ENCODE data around the gene NKTR.

The NKTR gene

DNA sequence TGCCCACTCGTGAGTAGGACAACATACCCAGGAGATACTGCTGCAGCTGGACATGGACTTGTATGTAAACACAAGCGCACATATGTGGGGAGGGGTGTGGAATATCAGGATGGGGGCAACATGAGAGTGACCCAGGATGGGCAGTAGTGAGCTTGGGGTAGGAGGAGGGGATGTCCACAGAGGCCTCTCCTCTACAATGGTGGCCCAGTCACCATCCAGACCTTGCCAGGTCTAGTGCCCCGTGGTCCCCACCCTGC lies 52.7 kb downstream of the NKTR start:
- DNase-seq (ENCODE audit: extremely low read depth, low read depth), result no peak
- H3K4me3 ChIP-seq (replicated peaks; ENCODE audit: low read depth, low read length), result peak overlapping the region; percentile 74
- no peak for TF ChIP-seq CTCF (IDR thresholded peaks at IDR 0.05; ENCODE audit: low read depth, low read length, missing control alignments)

GRCh38 chr3:42653560-42654330 lies 53.3 kb downstream of the NKTR start, which contains the start of gene ZBTB47:
TSS of gene ZBTB47 (plus strand) at chr3:42653697. CDS start at chr3:42658356, 4,659 bp downstream.
- no peak for DNase-seq (ENCODE audit: extremely low read depth, low read depth)
- peak within 1 kb of the TSS; percentile 74 for H3K4me3 ChIP-seq (replicated peaks; ENCODE audit: low read depth, low read length)
- TF ChIP-seq CTCF (IDR thresholded peaks at IDR 0.05; ENCODE audit: low read depth, low read length, missing control alignments), result no peak

GRCh38 chr3:42654331-42655201 lies 54.1 kb downstream of the NKTR start:
- no peak for DNase-seq (ENCODE audit: extremely low read depth, low read depth)

GRCh38 chr3:42655331-42655888 lies 54.9 kb downstream of the NKTR start:
- DNase-seq (ENCODE audit: extremely low read depth, low read depth), result no peak
- no peak for TF ChIP-seq CTCF (IDR thresholded peaks at IDR 0.05; ENCODE audit: low read depth, low read length, missing control alignments)
- peak overlapping the region; percentile 74 for H3K4me3 ChIP-seq (replicated peaks; ENCODE audit: low read depth, low read length)

More at GRCh38 chr3:42654331-42655201, 54.1 kb downstream of the NKTR start:
- peak overlapping the region; percentile 74 for H3K4me3 ChIP-seq (replicated peaks; ENCODE audit: low read depth, low read length)
- no peak for TF ChIP-seq CTCF (IDR thresholded peaks at IDR 0.05; ENCODE audit: low read depth, low read length, missing control alignments)

GRCh38 chr3:42655980-42656679 lies 55.6 kb downstream of the NKTR start:
- TF ChIP-seq CTCF (IDR thresholded peaks at IDR 0.05; ENCODE audit: low read depth, low read length, missing control alignments), result no peak
- DNase-seq (ENCODE audit: extremely low read depth, low read depth), result no peak
- no peak overlapping the region; the same call in 1 of the 2 replicates for H3K4me3 ChIP-seq (replicated peaks; ENCODE audit: low read depth, low read length)

Data from HFF-Myc (cell line).